Epithelial cell of esophagus (primary cell): ENCODE measurements around the gene RIN3.
A peak's percentile ranks its signal among the peaks of the same experiment; 100 is the strongest.

Experiments
- DNase-seq: peaks from one replicate; pipeline ENCODE4 v3.0.0; 2010; ENCODE audit warnings: low read depth
- H3K4me3 ChIP-seq: 2 replicates; pipeline ENCODE4 v1.5.1; 2011; ENCODE audit warnings: mild to moderate bottlenecking, low read length, control low read depth
- CTCF ChIP-seq: IDR thresholded peaks from 2 replicates; pipeline ENCODE4 v1.5.1; 2011; ENCODE audit warnings: low read depth, mild to moderate bottlenecking, low read length, control low read depth, inconsistent platforms; ENCODE audit not compliant: insufficient read depth; ENCODE audit errors: missing control alignments

RIN3 gene

GRCh38 chr14:92683041-92683440, 169.5 kb downstream of the RIN3 start:
- H3K4me3 ChIP-seq = no peak overlapping the region
- no peak for DNase-seq
- TF ChIP-seq CTCF = no peak

- no peak for DNase-seq
- no peak overlapping the region for H3K4me3 ChIP-seq
- no peak for TF ChIP-seq CTCF
These were observed 171.4 kb downstream of the RIN3 start for GRCh38 chr14:92684801-92685560.

- H3K4me3 ChIP-seq = no peak overlapping the region
- no peak for DNase-seq
- no peak for TF ChIP-seq CTCF
These were observed 172.3 kb downstream of the RIN3 start for GRCh38 chr14:92685784-92686355.

- no peak overlapping the region for H3K4me3 ChIP-seq
- DNase-seq = no peak
- no peak for TF ChIP-seq CTCF
These were observed 172.9 kb downstream of the RIN3 start for GRCh38 chr14:92686411-92686899.

- peak; percentile 66 for DNase-seq
- peak overlapping the region; percentile 21 for H3K4me3 ChIP-seq
- peak; percentile 76 for TF ChIP-seq CTCF
These were observed 173.4 kb downstream of the RIN3 start for GRCh38 chr14:92686900-92687427.

GRCh38 chr14:92687681-92688433, 174.3 kb downstream of the RIN3 start:
- TF ChIP-seq CTCF = no peak
- H3K4me3 ChIP-seq = no peak overlapping the region
- peak; percentile 27 for DNase-seq
